Activated CD4-positive, alpha-beta T cell treated with anti-CD3 and anti-CD28 coated beads, Interleukin-2, amount 10 ng/mL, durations not matched to agents 24 days and 14 days (primary cell): ENCODE results near the gene SUSD1. TPM values are rescaled to one million over a fixed set of nuclear protein-coding genes. Genes with fewer than 3 reads are reported as not detected.
"Not testable (repeated sequence)": the region's sequence is repeated elsewhere in the genome, so short reads cannot be mapped to it uniquely, and the experiment has no call there.

Experiments
- DNase-seq: peaks from one replicate; pipeline ENCODE4 v3.0.0; 2022
- H3K27ac Mint-ChIP-seq: one replicate; pipeline ENCODE4 v1.8.0; 2022; ENCODE audit warnings: mild to moderate bottlenecking, mixed read lengths
- H3K27me3 Mint-ChIP-seq: one replicate; pipeline ENCODE4 v1.8.0; 2022; ENCODE audit warnings: mixed read lengths
- H3K36me3 Mint-ChIP-seq: one replicate; pipeline ENCODE4 v1.8.0; 2022; ENCODE audit warnings: low read depth, mild to moderate bottlenecking, mixed read lengths
- H3K4me1 Mint-ChIP-seq: one replicate; pipeline ENCODE4 v1.8.0; 2021; ENCODE audit warnings: mixed read lengths
- H3K4me3 Mint-ChIP-seq: one replicate; pipeline ENCODE4 v1.8.0; 2022; ENCODE audit warnings: mild to moderate bottlenecking, moderate library complexity, mixed read lengths
- H3K9me3 Mint-ChIP-seq: one replicate; pipeline ENCODE4 v1.8.0; 2021; ENCODE audit warnings: mixed read lengths
- intact Hi-C: fragments of 100-400 bp; cut with micrococcal nuclease; formaldehyde crosslinking; loops from one replicate; pipeline ENCODE4 v1.15.1; 2023
- total RNA-seq: library from RNA; stranded (reverse); gene quantifications from 2 replicates; pipeline ENCODE4 v1.2.3, GENCODE V29; 2022

Gene SUSD1
- total RNA-seq, 1 donor from 2014 or later: 4.8 TPM

- H3K4me1 Mint-ChIP-seq: peaks cover 27% of the 10 kb centered on the region
- no peaks in the 10 kb centered on the region for H3K27me3 Mint-ChIP-seq
- H3K4me3 Mint-ChIP-seq: no peak overlapping the region
- H3K9me3 Mint-ChIP-seq: no peaks in the 10 kb centered on the region
- peaks cover 2% of the 10 kb centered on the region for H3K36me3 Mint-ChIP-seq
- intact Hi-C loops: loop anchor here (10.0 kb wide), 1 partner anchor 621 kb away; the partner anchor contains the start of gene INIP
- no peak for DNase-seq
- no peak overlapping the region for H3K27ac Mint-ChIP-seq
These were observed 81.8 kb downstream of the SUSD1 start for GRCh38 chr9:112093147-112093869.

- intact Hi-C loops: loop anchor here (10.0 kb wide), 1 partner anchor 623 kb away; the partner anchor contains the start of gene INIP
- H3K27ac Mint-ChIP-seq: no peak overlapping the region
- no peaks in the 10 kb centered on the region for H3K27me3 Mint-ChIP-seq
- peaks cover 2% of the 10 kb centered on the region for H3K36me3 Mint-ChIP-seq
- peaks cover 23% of the 10 kb centered on the region for H3K4me1 Mint-ChIP-seq
- DNase-seq: peak; percentile 63
- no peak overlapping the region for H3K4me3 Mint-ChIP-seq
- H3K9me3 Mint-ChIP-seq: no peaks in the 10 kb centered on the region
These were observed 83.3 kb downstream of the SUSD1 start for GRCh38 chr9:112091810-112092209.

GRCh38 chr9:112087506-112087905, 87.6 kb downstream of the SUSD1 start:
- Mint-ChIP-seq H3K36me3 (peaks cover 9% of the 10 kb centered on the region), H3K4me1 (no peaks in the 10 kb centered on the region), H3K4me3 (no peak overlapping the region), H3K27ac (no peak overlapping the region), H3K27me3 (no peaks in the 10 kb centered on the region), H3K9me3 (no peaks in the 10 kb centered on the region)
- intact Hi-C loops: loop anchor here (5.0 kb wide), 1 partner anchor 705 kb away; no protein-coding TSS in a partner anchor
- no peak for DNase-seq

GRCh38 chr9:112086627-112087026, 88.5 kb downstream of the SUSD1 start:
- no peak for DNase-seq
- H3K4me3 Mint-ChIP-seq: no peak overlapping the region
- H3K4me1 Mint-ChIP-seq: no peaks in the 10 kb centered on the region
- H3K27me3 Mint-ChIP-seq: no peaks in the 10 kb centered on the region
- H3K9me3 Mint-ChIP-seq: no peaks in the 10 kb centered on the region
- no peak overlapping the region for H3K27ac Mint-ChIP-seq
- intact Hi-C loops: loop anchor here (1.0 to 5.0 kb wide), 2 partner anchors 275 to 706 kb away; no protein-coding TSS in a partner anchor
- peaks cover 10% of the 10 kb centered on the region for H3K36me3 Mint-ChIP-seq

GRCh38 chr9:112084907-112085306, 90.2 kb downstream of the SUSD1 start:
- H3K9me3 Mint-ChIP-seq: no peaks in the 10 kb centered on the region
- intact Hi-C loops: loop anchor here (5.0 kb wide), 1 partner anchor 707 kb away; no protein-coding TSS in a partner anchor
- H3K27ac Mint-ChIP-seq: no peak overlapping the region
- no peaks in the 10 kb centered on the region for H3K27me3 Mint-ChIP-seq
- peaks cover 12% of the 10 kb centered on the region for H3K36me3 Mint-ChIP-seq
- H3K4me3 Mint-ChIP-seq: no peak overlapping the region
- DNase-seq: no peak
- H3K4me1 Mint-ChIP-seq: no peaks in the 10 kb centered on the region

- no peak overlapping the region for H3K27ac Mint-ChIP-seq
These were observed 90.8 kb downstream of the SUSD1 start for GRCh38 chr9:112084334-112084733.

GRCh38 chr9:112081918-112082729, 93.0 kb downstream of the SUSD1 start:
- Mint-ChIP-seq H3K4me3 (no peak overlapping the region), H3K27ac (no peak overlapping the region), H3K9me3 (no peaks in the 10 kb centered on the region), H3K27me3 (no peaks in the 10 kb centered on the region), H3K4me1 (peaks cover under 1% of the 10 kb centered on the region), H3K36me3 (peaks cover 11% of the 10 kb centered on the region)
- DNase-seq: no peak
- intact Hi-C loops: no loop called here

More at GRCh38 chr9:112084334-112084733, 90.8 kb downstream of the SUSD1 start:
- H3K9me3 Mint-ChIP-seq: no peaks in the 10 kb centered on the region
- peaks cover 13% of the 10 kb centered on the region for H3K36me3 Mint-ChIP-seq
- DNase-seq: no peak
- H3K27me3 Mint-ChIP-seq: no peaks in the 10 kb centered on the region
- no peak overlapping the region for H3K4me3 Mint-ChIP-seq
- no peaks in the 10 kb centered on the region for H3K4me1 Mint-ChIP-seq
- intact Hi-C loops: no loop called here

- Mint-ChIP-seq H3K27ac (no peak overlapping the region), H3K27me3 (peaks cover 3% of the 10 kb centered on the region), H3K36me3 (peaks cover 8% of the 10 kb centered on the region), H3K4me3 (no peak overlapping the region), H3K9me3 (no peaks in the 10 kb centered on the region), H3K4me1 (peaks cover 8% of the 10 kb centered on the region)
- intact Hi-C loops: no loop called here
- DNase-seq: no peak
These were observed 94.1 kb downstream of the SUSD1 start for GRCh38 chr9:112080831-112081542.

GRCh38 chr9:112078432-112078831, 96.7 kb downstream of the SUSD1 start:
- H3K4me1 Mint-ChIP-seq: peaks cover 17% of the 10 kb centered on the region
- no peak overlapping the region for H3K27ac Mint-ChIP-seq
- H3K27me3 Mint-ChIP-seq: peaks cover 3% of the 10 kb centered on the region
- no peaks in the 10 kb centered on the region for H3K9me3 Mint-ChIP-seq
- no peak overlapping the region for H3K4me3 Mint-ChIP-seq
- DNase-seq: no peak
- peaks cover 13% of the 10 kb centered on the region for H3K36me3 Mint-ChIP-seq
- intact Hi-C loops: no loop called here

GRCh38 chr9:112076814-112077213, 98.3 kb downstream of the SUSD1 start:
- no peak for DNase-seq
- Mint-ChIP-seq H3K4me3 (no peak overlapping the region), H3K4me1 (peaks cover 22% of the 10 kb centered on the region), H3K9me3 (no peaks in the 10 kb centered on the region), H3K36me3 (peaks cover 11% of the 10 kb centered on the region), H3K27ac (no peak overlapping the region), H3K27me3 (peaks cover 3% of the 10 kb centered on the region)
- intact Hi-C loops: no loop called here

- no peaks in the 10 kb centered on the region for H3K9me3 Mint-ChIP-seq
- no peak for DNase-seq
- H3K27ac Mint-ChIP-seq: no peak overlapping the region
- no peak overlapping the region for H3K4me3 Mint-ChIP-seq
- intact Hi-C loops: loop anchor here (2.0 kb wide), 1 partner anchor 178 kb away; the partner anchor contains the start of gene UGCG
- peaks cover 22% of the 10 kb centered on the region for H3K4me1 Mint-ChIP-seq
- H3K27me3 Mint-ChIP-seq: peaks cover 3% of the 10 kb centered on the region
- peaks cover 18% of the 10 kb centered on the region for H3K36me3 Mint-ChIP-seq
These were observed 100.1 kb downstream of the SUSD1 start for GRCh38 chr9:112075009-112075378.

- Mint-ChIP-seq H3K36me3 (peaks cover 18% of the 10 kb centered on the region), H3K4me3 (peak overlapping the region; percentile 7), H3K27me3 (peaks cover 3% of the 10 kb centered on the region), H3K9me3 (no peaks in the 10 kb centered on the region), H3K27ac (peak overlapping the region; percentile 5), H3K4me1 (peaks cover 24% of the 10 kb centered on the region)
- peak; percentile 89 for DNase-seq
- intact Hi-C loops: loop anchor here (1.0 to 5.0 kb wide), 7 partner anchors 37 to 476 kb away; partner anchors contain the start of gene UGCG
These were observed 100.7 kb downstream of the SUSD1 start for GRCh38 chr9:112074250-112075008.

GRCh38 chr9:112073639-112074173, 101.4 kb downstream of the SUSD1 start:
- H3K27me3 Mint-ChIP-seq, H3K9me3 Mint-ChIP-seq, H3K27ac Mint-ChIP-seq, DNase-seq, H3K4me3 Mint-ChIP-seq: not testable (repeated sequence)
- peaks cover 24% of the 10 kb centered on the region for H3K4me1 Mint-ChIP-seq
- H3K36me3 Mint-ChIP-seq: peaks cover 18% of the 10 kb centered on the region
- intact Hi-C loops: loop anchor here (1.0 to 5.0 kb wide), 7 partner anchors 36 to 475 kb away; partner anchors contain the start of gene UGCG
